ENCODE data around the gene KIF2A.

KIF2A gene

GRCh38 chr5:62281411-62281810, 24.6 kb upstream of the KIF2A start:
- TF ChIP-seq CTCF (conservative IDR thresholded peaks at IDR 0.05; ENCODE audit: low read depth, low read length), result no peak
- DNase-seq (ENCODE audit: low read depth), result no peak
- H3K4me3 ChIP-seq (ENCODE audit: low read depth, low read length), result no peak overlapping the region

- no peak overlapping the region for H3K4me3 ChIP-seq (ENCODE audit: low read depth, low read length)
- no peak for TF ChIP-seq CTCF (conservative IDR thresholded peaks at IDR 0.05; ENCODE audit: low read depth, low read length)
These were observed 23.9 kb upstream of the KIF2A start for GRCh38 chr5:62282064-62282463.

GRCh38 chr5:62283005-62283404, 23.0 kb upstream of the KIF2A start:
- no peak overlapping the region for H3K4me3 ChIP-seq (ENCODE audit: low read depth, low read length)
- TF ChIP-seq CTCF (conservative IDR thresholded peaks at IDR 0.05; ENCODE audit: low read depth, low read length), result no peak
- DNase-seq (ENCODE audit: low read depth), result no peak

More at GRCh38 chr5:62282064-62282463, 23.9 kb upstream of the KIF2A start:
- no peak for DNase-seq (ENCODE audit: low read depth)

GRCh38 chr5:62283861-62284260, 22.1 kb upstream of the KIF2A start:
- H3K4me3 ChIP-seq (ENCODE audit: low read depth, low read length), result no peak overlapping the region
- no peak for DNase-seq (ENCODE audit: low read depth)
- TF ChIP-seq CTCF (conservative IDR thresholded peaks at IDR 0.05; ENCODE audit: low read depth, low read length), result no peak

- H3K4me3 ChIP-seq (ENCODE audit: low read depth, low read length), result no peak overlapping the region
- DNase-seq (ENCODE audit: low read depth), result no peak
- no peak for TF ChIP-seq CTCF (conservative IDR thresholded peaks at IDR 0.05; ENCODE audit: low read depth, low read length)
These were observed 20.8 kb upstream of the KIF2A start for GRCh38 chr5:62284946-62285891.

- TF ChIP-seq CTCF (conservative IDR thresholded peaks at IDR 0.05; ENCODE audit: low read depth, low read length), result no peak
- no peak for DNase-seq (ENCODE audit: low read depth)
- H3K4me3 ChIP-seq (ENCODE audit: low read depth, low read length), result no peak overlapping the region
These were observed 19.2 kb upstream of the KIF2A start for GRCh38 chr5:62286834-62287233.

GRCh38 chr5:62287237-62287636, 18.8 kb upstream of the KIF2A start:
- no peak for TF ChIP-seq CTCF (conservative IDR thresholded peaks at IDR 0.05; ENCODE audit: low read depth, low read length)
- no peak overlapping the region for H3K4me3 ChIP-seq (ENCODE audit: low read depth, low read length)
- no peak for DNase-seq (ENCODE audit: low read depth)

All from choroid plexus epithelial cell (primary cell).